Left ventricle myocardium inferior (tissue), 1 donor: Measurements from ENCODE around the gene S100A12. TPM values are rescaled to one million over a fixed set of nuclear protein-coding genes. Genes with fewer than 3 reads are reported as not detected.
"Not testable (repeated sequence)": the region's sequence is repeated elsewhere in the genome, so short reads cannot be mapped to it uniquely, and the experiment has no call there.

ENCODE experiments used
- DNase-seq: peaks from one replicate; pipeline ENCODE4 v3.0.0-alpha.2; 2020
- H3K27ac ChIP-seq: fragments of 200-600 bp; replicated peaks from 2 replicates; pipeline ENCODE4 v1.8.0; 2021
- H3K27me3 ChIP-seq: fragments of 200-600 bp; 2 replicates; pipeline ENCODE4 v1.8.0; 2021; ENCODE audit warnings: low read depth
- H3K36me3 ChIP-seq: fragments of 200-600 bp; 2 replicates; pipeline ENCODE4 v1.8.0; 2021
- H3K4me1 ChIP-seq: fragments of 200-600 bp; 2 replicates; pipeline ENCODE4 v1.8.0; 2021
- H3K4me3 ChIP-seq: fragments of 200-600 bp; 2 replicates; pipeline ENCODE4 v1.8.0; 2021; ENCODE audit warnings: mild to moderate bottlenecking, moderate library complexity
- H3K9me3 ChIP-seq: fragments of 200-600 bp; replicated peaks from 2 replicates; pipeline ENCODE4 v1.8.0; 2021
- CTCF ChIP-seq: fragments of 200-600 bp; IDR thresholded peaks from 2 replicates; pipeline ENCODE4 v1.8.0; 2021; ENCODE audit warnings: antibody characterized with exemption, mild to moderate bottlenecking, borderline replicate concordance
- intact Hi-C: fragments of 100-400 bp; cut with micrococcal nuclease; formaldehyde crosslinking; loops from one replicate; pipeline ENCODE4 v1.11.0; 2022
- total RNA-seq: library from RNA; stranded (reverse); fragmentation: NEBNext Ultra II Directional; extraction: Animal tissue kit (Norgen Biotek cat#: 25700); gene quantifications from one replicate; pipeline ENCODE4 v1.2.1, GENCODE V29; 2021
- donor health status: DM: no; HTN: yes; CAD: no; lungs with severe emphysema.

S100A12 gene
- total RNA-seq, 1 donor from 2014 or later = 2.3 TPM

- no peak for TF ChIP-seq CTCF
- H3K36me3 ChIP-seq = no peaks in the 10 kb centered on the region
These were observed 26.7 kb downstream of the S100A12 start, which contains the start of gene PGLYRP4 for GRCh38 chr1:153348511-153349362. Gene PGLYRP4 (minus strand): TSS chr1:153348841. CDS start chr1:153347932, 909 bp downstream.

GRCh38 chr1:153347856-153348255 lies 27.6 kb downstream of the S100A12 start:
- Histone ChIP-seq H3K4me3 (no peak overlapping the region), H3K27me3 (peaks cover 71% of the 10 kb centered on the region), H3K27ac (no peak overlapping the region), H3K4me1 (no peaks in the 10 kb centered on the region), H3K9me3 (no peaks in the 10 kb centered on the region), H3K36me3 (no peaks in the 10 kb centered on the region)
- intact Hi-C loops = no loop called here
- no peak for DNase-seq
- TF ChIP-seq CTCF = no peak

More at GRCh38 chr1:153348511-153349362, 26.7 kb downstream of the S100A12 start, which contains the start of gene PGLYRP4:
- Histone ChIP-seq H3K27me3 (peaks cover 79% of the 10 kb centered on the region), H3K4me3 (no peak within 1 kb of the TSS), H3K9me3 (no peaks in the 10 kb centered on the region), H3K4me1 (no peaks in the 10 kb centered on the region), H3K27ac (no peak within 1 kb of the TSS)
- intact Hi-C loops = no loop called here
- no peak for DNase-seq

GRCh38 chr1:153347049-153347448 lies 28.4 kb downstream of the S100A12 start:
- DNase-seq, H3K9me3 ChIP-seq, H3K36me3 ChIP-seq, H3K4me3 ChIP-seq, intact Hi-C loops, H3K4me1 ChIP-seq, H3K27ac ChIP-seq: not testable (repeated sequence)
- peaks cover 74% of the 10 kb centered on the region for H3K27me3 ChIP-seq

- no peak for TF ChIP-seq CTCF
- Histone ChIP-seq H3K27me3 (peaks cover 74% of the 10 kb centered on the region), H3K36me3 (no peaks in the 10 kb centered on the region), H3K4me1 (no peaks in the 10 kb centered on the region), H3K9me3 (no peaks in the 10 kb centered on the region), H3K27ac (no peak overlapping the region), H3K4me3 (no peak overlapping the region)
- no peak for DNase-seq
- intact Hi-C loops = no loop called here
These were observed 29.2 kb downstream of the S100A12 start for GRCh38 chr1:153346077-153346723.

- Histone ChIP-seq H3K4me3 (no peak overlapping the region), H3K9me3 (no peaks in the 10 kb centered on the region), H3K4me1 (no peaks in the 10 kb centered on the region), H3K27me3 (peaks cover 73% of the 10 kb centered on the region), H3K27ac (no peak overlapping the region), H3K36me3 (no peaks in the 10 kb centered on the region)
- intact Hi-C loops = no loop called here
- no peak for TF ChIP-seq CTCF
- no peak for DNase-seq
These were observed 30.0 kb downstream of the S100A12 start for GRCh38 chr1:153345187-153346076.
